Hepatic stellate cell (primary cell): ENCODE results near the gene ABCC1.
"Not testable (repeated sequence)": the region's sequence is repeated elsewhere in the genome, so short reads cannot be mapped to it uniquely, and the experiment has no call there.

Experiments
- DNase-seq: peaks from one replicate; pipeline ENCODE4 v3.0.0; 2011; ENCODE audit warnings: low spot score

The ABCC1 gene

DNA sequence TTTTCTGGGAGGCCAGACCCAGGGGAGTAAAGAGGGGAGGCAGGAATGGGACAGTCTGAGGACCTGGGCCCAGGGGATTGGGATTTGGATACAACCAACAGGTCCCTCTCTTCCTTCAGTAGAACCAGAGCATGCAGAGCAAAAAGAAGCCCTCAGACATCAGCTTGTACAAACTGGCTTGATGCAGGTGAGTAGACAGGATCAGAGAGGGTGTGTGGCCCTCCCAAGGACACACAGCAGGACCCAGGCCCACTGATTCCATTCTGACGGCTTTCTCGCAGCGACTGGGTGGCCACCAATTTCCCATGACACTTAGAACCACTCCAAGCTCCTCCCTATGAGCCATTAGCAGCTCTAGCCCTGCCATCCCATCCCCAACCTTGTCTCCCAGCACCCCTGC lies 210.2 kb downstream of the ABCC1 start:
- no peak for DNase-seq

DNA sequence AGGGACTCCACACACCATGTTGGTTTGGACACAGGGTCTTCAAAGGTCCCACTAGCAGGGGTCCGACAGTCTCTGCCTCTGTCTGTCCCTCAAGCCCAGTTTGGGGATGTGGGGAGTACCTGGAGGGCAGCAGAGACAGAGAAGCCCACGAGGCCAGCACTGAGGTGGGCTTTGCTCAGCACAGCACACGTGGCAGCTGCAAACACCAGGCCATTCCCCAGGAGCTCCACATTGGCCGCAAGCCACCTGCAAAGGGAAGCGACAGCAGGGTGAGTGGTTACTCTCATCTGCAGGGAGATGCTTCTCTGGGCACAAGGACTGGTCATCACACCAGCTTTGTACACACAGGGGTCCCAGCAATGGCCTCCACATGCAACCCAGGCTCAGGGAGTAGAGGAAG lies 211.9 kb downstream of the ABCC1 start:
- no peak for DNase-seq

DNA sequence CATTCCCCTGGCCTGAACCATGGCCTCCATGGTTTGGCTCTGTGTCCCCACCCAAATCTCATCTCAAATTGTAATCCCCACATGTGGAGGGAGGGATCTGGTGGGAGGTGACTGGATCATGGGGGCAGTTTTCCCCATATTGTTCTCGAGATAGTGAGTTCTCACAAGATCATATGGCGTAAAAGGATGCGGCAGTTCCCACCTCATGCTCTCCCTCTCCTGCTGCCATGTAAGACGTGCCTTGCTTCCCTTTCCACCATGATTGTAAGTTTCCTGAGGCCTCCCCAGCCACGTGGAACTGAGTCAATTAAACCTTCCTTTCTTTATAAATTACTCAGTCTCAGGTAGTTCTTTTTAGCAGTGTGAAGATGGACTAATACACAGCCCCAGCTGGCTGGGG lies 212.4 kb downstream of the ABCC1 start:
- not testable (repeated sequence) for DNase-seq

DNA sequence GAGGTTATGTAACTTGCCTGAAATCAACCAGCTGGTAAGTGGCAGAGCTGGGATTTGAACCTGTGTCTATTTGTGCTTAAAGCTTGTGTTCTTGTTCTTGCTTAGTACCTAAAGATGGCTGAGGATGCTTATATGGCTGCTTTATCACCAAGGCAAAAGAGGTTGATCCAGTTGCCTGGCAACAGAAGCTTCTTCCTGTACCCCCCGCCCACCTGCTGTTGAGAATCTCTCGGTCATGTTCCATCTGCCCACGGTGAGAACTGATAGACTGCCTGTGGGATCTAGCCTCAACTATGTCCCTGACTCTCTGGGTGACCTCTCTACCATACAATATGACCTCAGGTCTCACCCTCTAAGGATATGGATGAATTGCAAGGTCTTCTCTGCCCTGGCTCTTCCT lies 213.2 kb downstream of the ABCC1 start:
- DNase-seq = no peak

DNA sequence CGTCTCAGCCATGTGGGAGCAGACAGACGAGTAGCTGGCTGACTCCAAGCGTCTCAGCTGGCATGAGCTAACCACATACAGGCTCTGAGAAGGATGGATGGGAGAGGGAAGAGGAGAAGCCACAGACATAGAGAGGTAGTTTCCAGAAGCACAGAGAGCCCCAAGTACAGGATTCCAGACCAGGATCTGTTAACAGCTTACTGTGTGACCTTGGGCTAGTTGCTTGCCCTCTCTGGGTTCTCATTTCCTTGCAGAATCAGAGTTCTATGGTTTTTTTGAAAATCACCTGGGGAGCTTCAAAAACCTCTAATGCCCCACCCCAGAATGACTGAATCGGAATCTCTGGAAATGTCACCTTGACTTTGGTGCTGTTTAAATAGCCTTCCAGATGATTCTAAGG lies 213.7 kb downstream of the ABCC1 start:
- DNase-seq = no peak

DNA sequence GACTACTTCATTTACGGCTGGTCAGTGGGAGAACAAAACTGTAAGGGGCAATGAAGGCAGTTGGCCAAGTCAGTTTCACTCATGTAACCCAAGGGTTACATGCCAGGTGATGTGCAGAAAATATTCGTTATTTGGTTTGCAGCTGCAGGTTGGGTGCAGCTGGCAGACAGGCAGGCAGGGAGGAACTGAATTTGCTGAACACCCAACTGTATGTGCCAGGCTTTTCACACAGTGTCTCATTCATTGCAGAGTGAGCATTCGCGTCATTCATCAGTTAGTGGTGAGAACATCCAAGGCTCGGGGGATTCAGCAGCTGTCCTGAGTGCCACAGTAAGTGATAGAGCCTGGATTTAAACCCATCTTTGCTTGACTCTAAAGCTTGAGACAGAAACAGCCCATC lies 214.2 kb downstream of the ABCC1 start:
- DNase-seq = no peak

DNA sequence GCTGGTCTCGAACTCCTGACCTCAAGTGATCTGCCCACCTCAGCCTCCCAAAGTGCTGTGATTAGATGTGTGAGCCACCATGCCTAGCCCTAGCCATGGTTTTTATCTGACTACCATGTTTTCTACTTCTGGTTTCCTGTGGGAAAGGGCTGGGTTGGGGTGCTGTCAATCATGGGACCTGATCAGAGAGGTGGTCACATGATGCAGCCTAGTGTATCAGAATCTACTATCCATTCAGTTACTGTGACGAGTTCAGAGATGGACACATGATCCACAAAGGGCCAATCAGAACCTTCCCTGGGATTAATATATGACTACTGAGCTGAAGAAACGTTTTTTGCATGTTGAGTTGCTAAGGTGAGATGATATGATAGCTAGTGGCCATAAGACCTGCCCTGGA lies 214.8 kb downstream of the ABCC1 start:
- DNase-seq = no peak

DNA sequence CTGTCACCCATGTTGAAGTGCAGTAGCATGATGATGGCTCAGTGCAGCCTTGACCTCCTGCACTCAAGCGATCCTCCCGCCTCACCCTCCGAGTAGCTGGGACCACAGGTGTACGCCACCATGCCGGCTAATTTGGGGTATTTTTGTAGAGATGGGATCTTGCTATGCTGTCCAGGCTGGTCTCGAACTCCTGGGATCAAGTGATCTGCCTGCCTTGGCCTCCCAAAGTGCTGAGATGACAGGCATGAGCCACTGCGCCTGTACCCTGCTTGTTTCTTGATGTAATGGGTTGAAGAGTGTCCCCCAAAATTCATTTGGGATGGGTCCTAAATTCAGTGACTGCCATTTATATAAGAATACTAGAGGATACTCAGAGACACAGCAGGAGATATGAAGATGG lies 216.7 kb downstream of the ABCC1 start:
- DNase-seq = no peak

DNA sequence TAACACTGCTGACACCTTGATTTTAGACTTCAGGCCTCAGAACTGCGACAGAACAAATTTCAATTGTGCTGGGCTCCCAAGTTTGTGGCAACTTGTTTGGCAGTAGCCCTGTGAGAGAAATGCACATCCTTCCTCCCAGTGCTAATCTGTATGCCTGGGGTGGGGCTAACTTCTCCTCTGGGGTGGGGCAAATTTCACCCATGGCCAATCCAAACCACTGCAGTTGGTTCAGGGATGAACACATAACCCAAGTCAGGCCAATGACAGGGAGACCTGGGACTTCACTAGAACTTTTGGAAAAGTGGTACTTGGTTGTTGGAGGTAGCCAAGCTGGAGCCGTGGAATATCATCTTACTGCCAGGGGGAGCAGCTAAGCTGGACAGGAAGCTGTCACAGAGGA lies 217.5 kb downstream of the ABCC1 start:
- DNase-seq = no peak

DNA sequence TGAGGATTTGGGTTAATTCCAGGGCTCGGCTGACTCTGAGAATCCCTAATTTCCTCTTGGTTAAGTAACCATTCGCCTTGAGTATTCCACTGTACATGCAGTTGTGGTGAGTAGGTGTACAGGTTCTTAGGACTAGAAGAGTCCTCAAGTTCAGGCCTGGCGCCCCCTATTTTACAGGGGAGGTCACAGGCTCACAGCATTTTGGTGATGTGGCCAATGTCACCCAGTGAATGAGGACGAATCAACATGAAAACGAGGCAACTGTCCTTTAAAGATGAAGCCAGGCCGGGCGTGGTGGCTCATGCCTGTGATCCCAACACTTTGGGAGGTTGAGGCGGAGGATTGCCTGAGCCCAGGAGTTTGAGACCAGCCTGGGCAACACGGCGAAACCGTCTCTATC lies 218.5 kb downstream of the ABCC1 start:
- DNase-seq = no peak

DNA sequence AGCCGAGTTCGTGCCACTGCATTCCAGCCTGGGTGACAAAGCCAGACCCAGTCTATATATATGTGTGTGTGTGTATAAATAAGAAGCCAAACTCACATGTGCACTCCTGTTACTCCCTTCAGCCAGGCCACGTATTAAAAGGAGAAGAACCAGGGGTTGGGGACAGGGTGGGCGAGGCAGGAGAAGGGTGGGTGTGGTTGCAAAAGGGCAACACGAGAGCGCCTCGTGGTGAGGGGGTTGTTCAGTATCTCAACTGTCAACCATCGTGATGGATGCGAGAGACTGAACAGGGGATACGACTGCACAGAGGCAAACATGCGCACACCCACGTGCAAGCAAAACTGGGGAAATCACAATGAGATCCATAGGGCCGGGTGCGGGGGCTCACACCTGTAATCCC lies 219.0 kb downstream of the ABCC1 start:
- no peak for DNase-seq

DNA sequence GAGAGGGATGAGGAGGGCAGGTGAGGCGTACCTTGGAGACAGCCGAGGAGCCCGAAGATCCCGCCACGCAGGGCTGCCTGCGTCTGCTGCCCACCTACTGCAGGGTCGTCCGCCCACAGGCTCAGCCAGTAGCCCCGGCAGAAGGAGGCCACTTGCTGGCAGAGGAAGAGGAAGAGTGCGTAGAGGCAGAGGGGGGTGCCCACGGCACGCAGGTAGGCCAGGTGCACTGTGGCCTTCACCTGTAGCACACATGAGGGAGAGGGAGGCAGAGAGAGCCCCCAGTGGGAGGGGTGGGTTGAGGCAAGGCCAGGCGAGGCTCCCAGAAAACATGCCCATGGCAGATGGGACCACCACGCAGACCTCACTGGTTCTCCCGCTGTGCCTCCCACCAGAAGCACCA lies 220.2 kb downstream of the ABCC1 start:
- no peak for DNase-seq

DNA sequence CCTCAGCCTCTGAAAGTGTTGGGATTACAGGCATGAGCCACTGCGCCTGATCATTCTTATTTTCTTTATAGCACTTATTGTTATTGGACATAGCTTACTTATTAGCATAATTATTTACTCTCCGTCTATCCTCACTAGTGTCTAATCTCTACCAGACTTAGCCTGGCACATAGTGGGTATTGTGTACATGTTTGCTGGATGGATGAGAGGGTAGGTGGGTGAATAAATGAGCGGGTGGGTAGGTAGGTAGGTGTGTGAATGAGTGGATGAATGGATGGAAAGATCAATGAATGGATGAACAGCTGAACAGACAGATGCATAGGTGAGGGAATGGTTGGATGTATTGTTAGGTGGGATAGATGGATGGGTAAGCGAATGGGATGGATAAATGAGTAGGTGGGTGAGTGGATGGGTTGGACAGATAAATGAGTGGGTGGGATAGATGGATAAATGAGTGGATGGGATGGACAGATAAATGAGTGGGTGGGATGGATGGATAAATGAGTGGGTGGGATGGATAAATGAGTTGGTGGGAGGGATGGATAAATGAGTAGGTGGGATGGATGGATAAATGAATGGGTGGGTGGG lies 222.0 kb downstream of the ABCC1 start:
- DNase-seq = no peak

DNA sequence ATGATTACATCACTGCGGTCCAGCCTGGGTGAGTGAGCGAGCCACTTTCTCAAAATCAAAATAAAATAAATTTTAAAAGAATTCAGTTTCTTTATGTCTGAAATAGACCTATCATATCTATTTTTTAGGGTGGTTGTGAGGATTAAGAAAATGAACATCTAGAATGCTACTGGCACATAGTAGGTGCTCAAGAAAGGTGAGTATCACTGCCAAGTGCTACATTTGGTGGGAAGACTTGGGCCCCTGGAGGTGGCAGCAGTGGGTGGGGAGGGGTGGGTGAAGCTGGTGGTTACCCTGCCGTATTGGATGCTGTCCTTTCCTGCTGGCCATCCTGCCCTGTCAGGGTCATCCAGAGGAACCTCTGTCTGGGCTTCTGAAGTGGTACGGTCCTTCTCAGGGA lies 223.6 kb downstream of the ABCC1 start:
- DNase-seq = no peak

DNA sequence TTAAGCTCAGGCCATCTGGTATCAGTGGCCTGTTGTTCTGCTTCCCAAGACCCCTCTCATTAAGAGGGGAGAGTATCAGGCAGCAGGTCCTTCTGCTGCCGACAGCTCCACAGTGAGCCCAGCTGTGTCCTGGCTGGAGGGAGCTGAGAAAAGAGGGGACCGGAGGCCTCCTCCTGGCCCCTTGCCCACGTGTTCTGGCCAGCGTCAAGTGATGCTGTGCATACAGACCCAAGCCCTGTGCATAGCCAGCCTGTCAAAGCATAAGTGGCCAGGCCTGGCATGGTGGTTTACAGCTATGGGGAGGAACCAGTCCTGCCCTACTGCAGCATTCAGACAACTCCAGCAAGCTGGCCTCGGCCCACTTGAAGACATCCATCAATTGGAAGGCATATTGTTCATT lies 225.9 kb downstream of the ABCC1 start:
- no peak for DNase-seq

DNA sequence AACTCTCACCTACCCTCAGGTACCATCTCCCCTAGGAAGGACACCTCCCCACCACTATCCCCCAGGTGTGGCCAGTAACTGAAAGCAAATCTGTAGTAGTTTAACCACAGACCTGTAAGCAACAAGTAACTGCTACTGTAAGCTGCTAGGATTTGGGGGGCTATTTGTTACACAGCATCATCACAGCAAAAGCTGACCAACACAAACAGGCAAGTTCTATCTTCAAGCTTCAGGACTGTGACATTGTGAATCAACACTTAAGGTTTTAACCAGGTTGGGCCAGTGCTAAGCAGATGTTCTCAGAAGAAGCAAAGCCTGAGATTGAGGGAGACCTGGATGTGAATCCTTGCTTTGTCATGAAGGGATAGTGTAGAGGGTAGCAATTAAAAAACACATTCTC lies 226.9 kb downstream of the ABCC1 start:
- DNase-seq = no peak

DNA sequence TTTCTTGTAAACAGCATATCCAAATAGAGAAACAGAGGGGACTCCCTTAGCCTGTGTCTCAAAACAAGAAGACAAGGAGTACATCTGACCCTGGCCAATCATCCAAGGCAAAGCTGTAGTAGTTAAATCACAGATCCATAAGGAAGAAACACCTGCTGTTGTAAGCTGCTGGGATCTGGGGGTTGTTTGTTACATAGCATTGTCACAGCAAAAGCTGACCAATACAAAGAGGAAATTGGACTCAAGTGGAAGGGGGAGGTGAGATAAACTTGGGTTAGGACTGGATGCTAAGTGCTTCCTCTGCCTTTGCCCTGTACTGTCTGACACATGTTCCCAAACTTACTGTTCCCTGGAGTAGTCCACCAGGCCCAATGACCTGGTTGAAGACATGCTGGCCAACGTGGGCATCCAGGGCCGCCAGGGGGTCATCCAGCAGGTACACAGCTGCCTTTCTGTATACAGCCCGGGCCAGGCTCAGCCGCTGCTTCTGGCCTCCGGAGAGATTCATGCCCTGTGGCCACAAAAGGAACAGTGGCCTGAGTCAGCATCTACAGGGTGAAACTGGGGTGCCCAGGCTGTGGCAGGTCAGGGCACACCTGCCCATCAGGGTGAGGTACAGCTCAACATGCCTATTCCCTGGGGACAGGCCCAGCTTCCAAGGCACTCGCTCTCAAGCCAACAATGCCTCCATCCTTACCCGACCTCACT lies 229.2 kb downstream of the ABCC1 start:
- DNase-seq = no peak

DNA sequence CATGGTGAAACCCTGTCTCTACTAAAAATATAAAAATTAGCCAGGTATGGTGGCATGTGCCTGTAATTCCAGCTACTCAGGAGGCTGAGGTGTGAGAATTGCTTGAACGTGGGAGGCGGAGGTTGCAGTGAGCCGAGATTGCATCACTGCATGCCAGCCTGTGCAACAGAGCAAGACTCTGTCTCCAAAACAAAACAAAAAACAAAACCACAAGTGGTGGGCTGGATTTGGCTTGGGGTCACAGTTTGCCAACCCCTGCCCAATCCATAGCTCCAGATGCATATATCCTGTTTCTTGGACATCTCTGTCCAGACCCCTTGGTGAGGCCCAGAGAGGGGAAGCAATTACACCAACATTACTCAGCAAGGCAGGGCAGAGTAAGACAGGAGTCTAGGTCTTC lies 232.3 kb downstream of the ABCC1 start:
- not testable (repeated sequence) for DNase-seq

DNA sequence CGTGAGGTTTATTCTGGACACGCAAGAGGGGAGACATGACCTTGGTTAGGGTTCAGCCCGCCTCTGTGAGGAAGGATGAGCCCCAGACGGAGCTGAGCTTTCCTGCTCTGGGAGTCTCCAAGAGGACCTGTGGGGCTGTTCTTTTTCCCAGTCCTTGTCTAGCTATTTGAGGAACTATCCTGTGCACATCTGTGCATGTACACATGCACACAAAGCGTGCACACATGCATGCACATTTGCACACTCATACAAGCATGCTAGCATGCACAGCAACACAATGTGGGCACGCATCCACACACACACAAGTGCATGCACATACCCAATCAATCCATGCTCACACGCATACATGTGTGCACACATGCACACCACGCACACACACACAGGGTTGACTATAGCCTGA lies 233.5 kb downstream of the ABCC1 start:
- DNase-seq = no peak

DNA sequence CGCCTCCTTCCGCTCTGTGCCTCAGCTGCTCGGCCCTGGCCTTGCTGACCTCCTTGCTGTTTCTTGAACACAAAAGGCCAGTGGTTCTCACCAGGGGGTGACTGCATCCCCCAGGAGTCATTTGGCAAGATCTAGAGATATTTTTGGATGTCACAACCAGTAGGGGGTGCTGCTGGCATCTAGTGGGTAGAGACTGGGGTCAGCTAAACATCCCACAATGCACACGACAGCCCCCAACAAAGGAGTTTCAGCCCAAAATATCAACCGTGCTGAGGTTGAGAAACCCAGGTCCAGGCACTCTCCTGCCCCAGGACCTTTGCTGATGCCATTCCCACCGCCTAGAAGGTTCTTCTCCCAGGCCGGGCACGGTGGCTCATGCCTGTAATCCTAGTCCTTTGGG lies 234.1 kb downstream of the ABCC1 start:
- DNase-seq = no peak

DNA sequence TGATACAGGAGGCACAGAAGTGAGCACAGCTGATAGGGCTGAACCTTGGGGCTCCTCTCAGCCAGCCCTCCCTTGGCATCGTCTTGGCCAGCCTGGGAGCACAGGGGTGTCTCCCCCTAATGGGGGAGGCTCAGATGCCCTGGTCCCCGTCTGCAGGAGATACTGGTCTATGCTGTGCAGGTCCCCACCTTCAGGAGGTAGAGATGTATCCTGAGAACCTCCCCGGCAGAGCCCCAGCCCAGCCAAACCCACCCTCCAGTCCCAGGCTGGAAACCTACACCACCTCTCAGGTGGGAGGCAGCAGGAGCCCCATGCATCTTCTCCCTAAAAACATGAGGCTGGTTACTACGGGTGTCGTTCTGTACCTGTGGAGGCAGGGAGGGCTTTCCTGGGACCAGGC lies 235.2 kb downstream of the ABCC1 start:
- no peak for DNase-seq

DNA sequence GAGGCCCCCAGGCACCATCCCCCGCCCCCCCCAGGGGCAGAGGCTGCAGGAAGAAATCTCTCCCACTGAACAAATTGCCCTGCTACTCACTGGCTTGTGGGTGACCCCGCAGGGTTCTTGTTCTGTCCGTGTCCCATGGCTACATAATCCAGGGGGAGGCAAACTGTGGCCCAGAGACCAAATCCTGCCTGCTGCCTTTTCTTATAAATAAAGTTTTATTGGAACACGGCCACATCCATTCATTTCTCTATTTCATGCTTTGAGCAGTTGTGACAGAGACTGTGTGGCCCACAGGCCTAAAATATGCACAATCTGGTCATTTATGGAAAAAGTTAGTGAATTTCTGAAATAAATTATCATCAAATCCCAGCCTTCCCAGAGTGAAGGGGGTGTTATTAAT lies 235.7 kb downstream of the ABCC1 start:
- no peak for DNase-seq

DNA sequence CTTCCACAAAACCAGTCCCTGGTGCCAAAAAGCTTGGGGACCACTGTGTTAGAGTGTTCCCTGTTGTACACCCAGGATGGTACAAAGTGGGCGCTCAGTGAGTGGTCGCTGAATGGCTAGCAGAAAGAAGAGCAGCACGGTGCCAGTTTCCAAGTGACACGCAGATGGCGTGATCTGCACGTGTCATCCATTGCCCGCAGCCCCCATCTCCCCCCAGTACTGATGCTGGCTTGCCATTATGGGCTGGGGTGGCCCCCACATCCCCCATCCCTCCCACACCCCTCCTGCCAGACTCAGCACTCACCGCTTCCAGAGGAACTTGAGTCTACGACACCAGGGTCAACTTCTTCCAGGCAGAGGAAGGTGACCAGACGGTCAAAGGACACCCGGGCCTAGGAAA lies 237.4 kb downstream of the ABCC1 start:
- no peak for DNase-seq

DNA sequence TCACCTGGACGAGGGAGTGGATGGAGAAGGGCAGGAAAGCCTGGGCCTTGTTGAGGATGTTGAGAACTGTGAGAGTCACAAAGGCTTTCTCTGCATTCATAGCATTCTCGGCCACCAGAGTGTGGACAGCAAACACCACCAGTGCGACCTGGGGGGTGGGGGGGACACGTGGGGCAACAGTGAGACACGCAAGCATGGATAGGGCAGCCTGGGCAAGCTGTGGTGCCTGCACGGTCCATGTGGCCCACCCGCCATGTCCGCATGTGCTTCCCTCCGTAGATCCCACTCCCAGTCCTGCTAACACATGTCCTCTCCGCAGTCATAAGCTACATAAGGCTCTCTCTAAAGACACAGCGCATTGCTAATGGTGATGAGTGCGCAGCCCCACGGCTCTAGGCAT lies 239.4 kb downstream of the ABCC1 start:
- no peak for DNase-seq
